ENCODE data around the gene ECE2. TPM values are rescaled to one million over a fixed set of nuclear protein-coding genes. Genes with fewer than 3 reads are reported as not detected.

The ECE2 gene
- total RNA-seq, 1 experiment from 2014 or later = not detected

GRCh38 chr3:184259396-184259877 lies 16.4 kb upstream of the ECE2 start:
- BruUV-seq (replicated peaks) = no TSS peak
- Histone ChIP-seq H3K36me3 (ENCODE audit: insufficient read depth, low read length, poor library complexity, severe bottlenecking) (no peaks in the 10 kb centered on the region), H3K27me3 (replicated peaks; ENCODE audit: insufficient read depth, low read depth, low read length, poor library complexity) (peaks cover 25% of the 10 kb centered on the region), H3K4me3 (ENCODE audit: low read depth, low read length, poor library complexity, severe bottlenecking) (no peak overlapping the region), H3K27ac (ENCODE audit: low read depth, low read length, poor library complexity, severe bottlenecking) (no peak overlapping the region), H3K4me1 (ENCODE audit: insufficient read depth, low read length, poor library complexity, severe bottlenecking) (peaks cover 11% of the 10 kb centered on the region), H3K9me3 (ENCODE audit: low read depth, low read length, poor library complexity, severe bottlenecking) (no peaks in the 10 kb centered on the region)
- intact Hi-C loops (cut with micrococcal nuclease; ENCODE audit: unreplicated experiment) = no loop called here
- ChIA-PET CTCF (interaction anchor here (0.7 kb wide), 1 partner anchor 10 kb away, joined by 3 read pairs; the partner anchor contains the start of gene EEF1AKMT4), POLR2A (ENCODE audit: low non-redundant PET) (no interaction called here)
- TF ChIP-seq CTCF (conservative IDR thresholded peaks at IDR 0.05; ENCODE audit: low read depth, low read length) (no peak), EZH2 (IDR thresholded peaks at IDR 0.05; ENCODE audit: borderline replicate concordance, low read depth, low read length, poor library complexity, severe bottlenecking) (no peak)
- DNase-seq (ENCODE audit: low spot score) = no peak

DNA sequence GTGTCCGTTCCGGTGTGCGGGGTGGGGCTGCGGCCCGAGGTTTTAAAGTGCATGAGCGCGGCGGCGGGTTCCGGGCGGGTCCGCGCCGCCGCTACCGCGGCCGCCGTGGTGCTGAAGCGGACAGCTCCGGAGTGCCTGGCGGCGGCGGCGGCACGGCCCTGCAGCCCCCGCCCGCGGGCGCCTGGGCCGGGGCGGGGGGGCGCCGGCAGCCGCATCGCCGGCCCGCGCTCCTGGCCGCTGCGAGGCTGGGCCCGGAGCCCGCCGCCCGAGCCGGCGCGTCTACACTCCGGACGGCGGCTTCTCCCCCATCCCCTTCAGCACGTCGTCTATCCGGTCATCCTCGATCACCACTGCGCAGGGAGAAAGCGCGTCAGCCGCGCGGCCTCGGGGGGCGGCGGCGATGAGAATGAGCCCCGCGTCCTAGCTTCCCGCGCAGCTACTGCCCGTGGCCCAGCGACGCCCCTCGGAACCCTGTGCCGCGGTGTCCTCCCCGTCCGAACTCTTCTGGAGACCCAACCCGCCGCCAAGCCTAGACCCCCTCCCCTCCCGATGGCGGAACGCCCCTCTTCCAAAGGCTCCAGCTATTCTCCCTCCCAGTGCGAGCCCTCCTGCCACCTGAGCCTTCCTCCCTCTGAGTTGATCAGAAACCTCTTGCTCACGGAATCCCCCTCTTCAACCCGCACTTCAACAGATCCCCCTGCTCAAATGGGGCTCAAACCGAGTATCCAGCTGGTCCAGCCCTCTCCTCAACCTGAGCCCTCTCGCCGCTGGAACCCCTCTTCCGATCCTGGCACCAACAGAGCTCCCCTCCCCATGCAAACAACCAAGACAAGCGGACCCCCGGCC lies 15.7 kb upstream of the ECE2 start:
- no TSS peak for BruUV-seq (replicated peaks)
- H3K4me3 ChIP-seq (ENCODE audit: low read depth, low read length, poor library complexity, severe bottlenecking) = peak overlapping the region; percentile 51
- TF ChIP-seq EZH2 (IDR thresholded peaks at IDR 0.05; ENCODE audit: borderline replicate concordance, low read depth, low read length, poor library complexity, severe bottlenecking) = no peak
- TF ChIP-seq CTCF (conservative IDR thresholded peaks at IDR 0.05; ENCODE audit: low read depth, low read length) = no peak

DNA sequence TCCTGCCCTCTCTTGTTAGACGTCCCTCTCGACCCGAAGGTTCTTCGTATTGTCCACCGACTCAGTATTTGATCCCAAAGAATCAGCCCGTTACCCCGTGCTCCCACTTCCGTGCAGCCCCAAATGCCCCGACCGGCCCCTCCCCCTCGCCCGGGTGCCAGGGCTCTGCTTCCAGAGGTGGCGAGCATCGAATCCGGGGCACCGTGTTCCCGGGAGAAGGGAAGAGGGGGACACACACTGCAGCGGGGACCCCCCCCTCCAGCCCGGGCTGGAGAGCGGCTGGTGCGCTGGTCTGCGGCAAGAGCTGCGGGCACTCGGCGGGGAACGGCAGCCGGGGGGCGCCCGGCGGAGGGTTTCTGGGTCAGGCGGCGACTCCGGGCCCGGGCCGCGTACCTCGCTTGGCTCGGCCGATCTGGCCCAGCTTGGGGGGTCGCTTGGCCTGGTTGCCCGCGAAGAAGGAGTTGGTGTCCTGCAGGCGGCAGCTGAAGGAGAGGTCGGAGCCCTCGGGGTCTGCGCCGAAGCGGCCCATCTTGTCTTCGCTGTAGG lies 15.0 kb upstream of the ECE2 start:
- no peak for DNase-seq (ENCODE audit: low spot score)
- intact Hi-C loops (cut with micrococcal nuclease; ENCODE audit: unreplicated experiment) = no loop called here
- H3K9me3 ChIP-seq (ENCODE audit: low read depth, low read length, poor library complexity, severe bottlenecking) = no peaks in the 10 kb centered on the region
- BruUV-seq (replicated peaks) = no TSS peak
- CTCF ChIA-PET = interaction anchor here (0.5 to 0.6 kb wide), 2 partner anchors 34 to 80 kb away, joined by 4 to 5 read pairs; no protein-coding TSS in a partner anchor
- peaks cover 25% of the 10 kb centered on the region for H3K27me3 ChIP-seq (replicated peaks; ENCODE audit: insufficient read depth, low read depth, low read length, poor library complexity)
- H3K4me1 ChIP-seq (ENCODE audit: insufficient read depth, low read length, poor library complexity, severe bottlenecking) = peaks cover 11% of the 10 kb centered on the region
- H3K36me3 ChIP-seq (ENCODE audit: insufficient read depth, low read length, poor library complexity, severe bottlenecking) = no peaks in the 10 kb centered on the region
- TF ChIP-seq CTCF (conservative IDR thresholded peaks at IDR 0.05; ENCODE audit: low read depth, low read length) = no peak
- TF ChIP-seq EZH2 (IDR thresholded peaks at IDR 0.05; ENCODE audit: borderline replicate concordance, low read depth, low read length, poor library complexity, severe bottlenecking) = peak; percentile 53
- peak overlapping the region; percentile 51 for H3K4me3 ChIP-seq (ENCODE audit: low read depth, low read length, poor library complexity, severe bottlenecking)
- H3K27ac ChIP-seq (ENCODE audit: low read depth, low read length, poor library complexity, severe bottlenecking) = no peak overlapping the region
- POLR2A ChIA-PET (ENCODE audit: low non-redundant PET) = interaction anchor here (0.7 kb wide), 1 partner anchor 367 kb away, joined by 9 read pairs; no protein-coding TSS in a partner anchor

More for the DNA sequence above, 15.7 kb upstream of the ECE2 start:
- H3K27me3 ChIP-seq (replicated peaks; ENCODE audit: insufficient read depth, low read depth, low read length, poor library complexity) = peaks cover 25% of the 10 kb centered on the region
- intact Hi-C loops (cut with micrococcal nuclease; ENCODE audit: unreplicated experiment) = no loop called here
- H3K27ac ChIP-seq (ENCODE audit: low read depth, low read length, poor library complexity, severe bottlenecking) = no peak overlapping the region
- DNase-seq (ENCODE audit: low spot score) = peak; percentile 45
- H3K4me1 ChIP-seq (ENCODE audit: insufficient read depth, low read length, poor library complexity, severe bottlenecking) = peaks cover 11% of the 10 kb centered on the region
- no peaks in the 10 kb centered on the region for H3K36me3 ChIP-seq (ENCODE audit: insufficient read depth, low read length, poor library complexity, severe bottlenecking)
- no peaks in the 10 kb centered on the region for H3K9me3 ChIP-seq (ENCODE audit: low read depth, low read length, poor library complexity, severe bottlenecking)
- POLR2A ChIA-PET (ENCODE audit: low non-redundant PET) = interaction anchor here (0.7 kb wide), 1 partner anchor 367 kb away, joined by 9 read pairs; no protein-coding TSS in a partner anchor
- CTCF ChIA-PET = interaction anchor here (0.5 to 0.7 kb wide), 2 partner anchors 10 to 81 kb away, joined by 3 to 4 read pairs; partner anchors contain the start of gene EEF1AKMT4

All from A673 (cell line).